DLD1 (cell line): ENCODE results near the gene SEMG2.

Experiments
- in situ Hi-C: cut with HindIII; loops from 2 replicates; pipeline ENCODE4 v1.10.0; 2017; ENCODE audit warnings: low sequenced_read_pairs

Gene SEMG2

GRCh38 chr20:45223136-45223535 is 2.0 kb downstream of the SEMG2 start:
- in situ Hi-C loops, result no loop called here

DNA sequence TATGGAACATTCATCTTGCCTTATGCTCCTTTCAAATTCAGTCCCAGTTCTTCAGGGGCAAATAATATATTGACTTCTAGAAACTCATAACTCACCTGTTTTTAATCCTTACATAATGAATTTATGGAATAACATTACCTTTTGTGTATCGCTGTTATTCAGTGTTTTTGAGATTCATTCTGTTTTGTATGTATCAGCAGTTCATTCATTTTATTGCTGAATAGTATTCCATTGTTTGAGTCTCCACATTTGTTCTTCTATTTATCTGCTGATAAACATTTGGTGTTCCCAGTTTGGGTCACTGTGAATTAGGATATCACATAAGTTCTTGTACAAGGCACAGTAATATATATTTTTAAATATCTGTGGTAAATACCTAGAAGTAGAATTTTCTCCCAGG is 5.1 kb downstream of the SEMG2 start:
- in situ Hi-C loops, result no loop called here

GRCh38 chr20:45229264-45230056 is 8.3 kb downstream of the SEMG2 start:
- in situ Hi-C loops, result no loop called here

DNA sequence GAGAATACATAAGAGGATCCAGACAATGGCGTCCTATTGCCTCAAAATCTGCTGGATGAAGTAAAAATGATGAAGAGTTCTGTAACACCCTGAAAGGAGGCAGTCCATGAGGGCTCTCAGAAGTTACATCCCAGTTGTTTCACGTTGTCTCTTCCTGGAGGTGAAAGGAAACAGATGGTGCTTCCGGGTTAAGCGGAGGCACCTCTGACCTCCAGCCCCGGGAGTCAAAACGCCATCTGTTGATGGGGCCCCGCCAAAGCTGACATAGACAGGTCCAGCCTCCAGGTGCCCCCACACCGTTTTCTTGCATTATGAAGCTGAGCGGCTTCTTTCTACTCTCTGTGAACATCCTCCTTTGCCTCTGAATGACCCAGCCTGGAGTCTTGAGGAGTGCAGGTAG is 9.5 kb downstream of the SEMG2 start:
- in situ Hi-C loops, result no loop called here

- in situ Hi-C loops, result no loop called here
Measured at GRCh38 chr20:45235995-45236394, 14.8 kb downstream of the SEMG2 start.

- in situ Hi-C loops, result no loop called here
Measured at GRCh38 chr20:45238139-45238538, 17.0 kb downstream of the SEMG2 start.

DNA sequence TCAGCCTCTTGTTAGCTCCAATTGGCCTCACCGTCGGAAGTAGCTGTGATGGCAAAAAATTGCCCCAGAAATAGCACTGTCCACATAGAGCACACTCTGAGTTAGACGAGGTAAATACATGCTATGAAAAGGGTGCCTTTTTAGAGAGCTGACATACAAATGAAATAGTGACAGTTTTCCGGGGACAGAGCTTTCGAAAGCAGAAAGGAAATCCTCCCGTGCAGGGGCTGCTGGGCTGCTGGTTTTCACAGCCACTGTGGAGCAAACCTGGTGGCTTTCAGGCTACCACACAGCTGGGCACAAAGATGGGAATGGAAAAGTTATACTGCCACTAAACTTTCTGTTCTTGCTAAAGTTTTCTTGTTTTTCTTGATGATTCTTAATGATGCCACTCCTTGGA is 24.9 kb downstream of the SEMG2 start:
- in situ Hi-C loops, result no loop called here

- in situ Hi-C loops, result no loop called here
Measured at GRCh38 chr20:45247865-45248264, 26.7 kb downstream of the SEMG2 start.

- in situ Hi-C loops, result no loop called here
Measured at GRCh38 chr20:45248609-45249008, 27.4 kb downstream of the SEMG2 start.

GRCh38 chr20:45251884-45252560 is 30.8 kb downstream of the SEMG2 start:
- in situ Hi-C loops, result no loop called here

- in situ Hi-C loops, result no loop called here
Measured at GRCh38 chr20:45253261-45253660, 32.1 kb downstream of the SEMG2 start.

DNA sequence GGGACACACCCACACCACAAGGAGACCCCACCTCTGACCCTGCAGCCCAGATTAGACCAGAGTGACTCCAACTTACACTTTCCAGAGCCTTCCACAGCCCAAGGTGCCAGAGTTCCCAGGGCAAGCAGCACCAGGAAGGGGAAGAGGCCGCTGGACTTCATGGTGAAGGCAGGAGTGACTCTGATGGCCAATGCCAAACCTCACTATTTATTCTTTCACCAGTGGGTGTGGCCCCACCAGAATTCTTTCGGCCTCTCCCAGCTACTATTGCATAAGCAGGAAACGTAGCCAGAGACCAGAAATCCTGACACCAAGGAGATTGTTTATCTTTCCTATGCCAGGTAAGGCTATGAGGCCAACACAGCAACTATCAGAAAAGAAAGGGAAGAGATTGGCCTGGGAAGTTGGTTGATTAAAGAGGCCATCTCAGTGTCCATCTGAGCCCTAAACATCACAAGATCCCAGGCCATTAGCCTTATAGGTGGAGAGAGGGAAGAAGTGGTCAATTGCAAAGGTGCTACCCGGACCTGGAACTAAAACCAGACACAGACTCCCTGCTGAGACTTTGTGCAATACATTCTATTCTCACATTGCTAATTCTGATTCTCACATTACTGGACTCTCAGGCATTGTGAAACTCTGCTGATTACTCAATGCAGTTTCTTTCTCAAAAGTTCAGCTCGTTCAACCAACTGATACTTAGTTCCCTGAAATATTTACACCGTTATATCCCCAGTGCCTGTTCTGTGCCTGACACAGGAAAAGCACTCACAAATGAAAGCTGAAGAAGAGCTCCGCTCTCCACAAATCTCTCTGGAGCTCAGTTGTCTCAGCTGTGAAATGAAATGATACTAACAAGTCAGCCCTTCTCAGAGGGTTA is 33.5 kb downstream of the SEMG2 start, which contains the start of gene SLPI:
Gene SLPI (minus strand): TSS at position 182 of the 880 bp plus-strand sequence. CDS start 21 bp downstream, at position 161.
- in situ Hi-C loops, result no loop called here

- in situ Hi-C loops, result no loop called here
Measured at GRCh38 chr20:45257161-45257560, 36.0 kb downstream of the SEMG2 start.

- in situ Hi-C loops, result no loop called here
Measured at GRCh38 chr20:45257711-45258110, 36.5 kb downstream of the SEMG2 start.

DNA sequence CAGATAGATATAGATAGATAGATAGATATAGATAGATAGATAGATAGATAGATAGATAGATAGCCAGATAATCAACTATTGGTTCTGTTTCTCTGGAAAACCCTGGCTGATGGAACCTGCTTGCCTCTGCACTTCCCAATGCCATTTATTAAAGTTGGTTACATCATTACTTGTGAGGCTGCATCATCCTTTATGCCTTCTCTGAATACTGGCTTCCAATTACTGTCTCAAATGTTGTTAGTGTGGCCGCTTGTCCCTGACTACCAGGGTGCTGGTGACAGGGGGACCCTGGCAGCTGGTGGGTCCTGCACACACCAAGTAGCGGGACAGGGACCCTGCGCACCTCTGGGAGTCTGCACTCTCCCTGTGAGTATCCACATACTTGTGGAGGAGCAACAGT is 37.1 kb downstream of the SEMG2 start:
- in situ Hi-C loops, result no loop called here

GRCh38 chr20:45258664-45259063 is 37.5 kb downstream of the SEMG2 start:
- in situ Hi-C loops, result no loop called here

DNA sequence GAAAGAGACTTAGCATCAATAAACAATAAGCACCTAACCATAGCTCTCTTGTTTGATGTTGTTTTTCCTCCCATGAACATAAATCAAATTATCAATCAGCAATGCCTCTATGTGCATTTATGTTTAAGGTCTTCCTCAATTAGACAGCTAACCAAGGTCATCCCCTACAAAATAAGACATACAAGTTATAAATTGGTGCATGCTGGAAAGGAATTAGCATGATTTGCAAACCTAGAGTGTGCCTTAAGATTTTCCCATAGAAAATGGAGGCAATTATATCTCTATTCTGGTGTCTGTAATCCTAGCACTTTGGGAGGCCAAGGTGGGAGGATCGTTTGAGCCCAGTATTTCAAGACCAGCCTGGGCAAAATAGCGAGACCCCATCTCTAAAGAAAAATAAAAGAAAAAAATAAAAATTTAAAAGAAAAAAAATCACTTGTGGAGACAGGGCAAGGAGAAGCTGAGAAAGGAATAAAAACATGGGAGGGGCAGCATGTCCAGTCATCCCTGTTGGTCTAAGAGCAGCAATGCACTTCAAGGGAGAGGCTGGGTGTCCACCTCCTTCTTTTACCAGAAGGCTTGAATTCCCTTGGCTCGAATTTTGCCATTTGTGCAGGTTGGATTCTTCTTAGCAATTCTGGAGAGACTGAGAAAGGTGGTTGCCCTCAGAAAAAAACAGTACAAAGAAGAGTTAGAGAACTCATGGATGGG is 42.5 kb downstream of the SEMG2 start:
- in situ Hi-C loops, result no loop called here

- in situ Hi-C loops, result no loop called here
Measured at GRCh38 chr20:45266977-45267376, 45.8 kb downstream of the SEMG2 start.

GRCh38 chr20:45268531-45268930 is 47.4 kb downstream of the SEMG2 start:
- in situ Hi-C loops, result no loop called here

DNA sequence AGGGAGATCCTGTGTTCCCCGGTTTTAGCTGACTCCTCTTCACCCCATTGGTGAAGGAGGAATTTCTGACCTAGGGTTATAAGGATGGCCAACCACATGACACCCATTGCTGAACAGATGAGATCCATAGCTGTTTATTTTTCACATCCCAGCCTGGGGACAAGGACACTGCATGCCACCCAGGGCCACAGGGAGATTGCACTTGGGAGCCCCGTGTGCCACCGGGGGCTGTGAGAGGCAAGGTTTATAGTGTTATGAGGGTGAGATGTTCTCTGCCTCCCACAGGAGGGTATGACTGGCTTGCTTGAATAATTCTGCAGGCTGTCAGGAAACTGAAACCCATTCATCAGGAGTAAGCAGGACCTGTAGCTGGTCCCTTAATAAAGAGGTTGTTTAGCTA is 47.9 kb downstream of the SEMG2 start:
- in situ Hi-C loops, result no loop called here
